Right lobe of liver (tissue), 6 donors: Measurements from ENCODE around the gene POLR1H. TPM values are rescaled to one million over a fixed set of nuclear protein-coding genes. Genes with fewer than 3 reads are reported as not detected.

Source experiments
- ATAC-seq, 4 donors: fragments of 200-7000 bp; cut with Tn5 transposase; one replicate each; pipeline ENCODE4 v1.9.1; 2020; ENCODE audit warnings: mild to moderate bottlenecking in 4 of 4, moderate library complexity in 4 of 4
- DNase-seq, 3 donors: peaks; one replicate each; pipeline ENCODE4 v3.0.0-alpha.2; 2020
- H3K27ac ChIP-seq, 3 donors: fragments of 200-600 bp; one replicate each; pipeline ENCODE4 v1.8.0; 2022
- H3K27me3 ChIP-seq, 2 donors: fragments of 200-600 bp; one replicate each; pipeline ENCODE4 v1.8.0; 2022
- H3K36me3 ChIP-seq, 4 donors: fragments of 200-600 bp; sonication (generic) in 1 of 4; one replicate each; pipeline versions ENCODE4 v1.5.1 to v1.8.0; 2017 to 2022; ENCODE audit warnings: control low read depth in 1 of 4
- H3K4me1 ChIP-seq, 4 donors: fragments of 200-600 bp; sonication (generic) in 1 of 4; one replicate each; pipeline versions ENCODE4 v1.5.1 to v1.8.0; 2017 to 2022; ENCODE audit warnings: control low read depth in 1 of 4
- H3K4me3 ChIP-seq, 3 donors: fragments of 200-600 bp; one replicate each; pipeline ENCODE4 v1.8.0; 2022
- H3K9me3 ChIP-seq, 4 donors: fragments of 200-600 bp; sonication (generic) in 1 of 4; one replicate each; pipeline versions ENCODE4 v1.5.1 to v1.8.0; 2017 to 2022; ENCODE audit warnings: control low read depth in 1 of 4
- POLR2A ChIP-seq: fragments of 450-650 bp; IDR thresholded peaks from one replicate; pipeline ENCODE4 v1.6.1; 2017; ENCODE audit warnings: antibody characterized with exemption, mild to moderate bottlenecking
- WGBS: methylation state at CpG from one replicate; pipeline ENCODE4 v1.1.6; 2018; ENCODE audit warnings: low coverage, low lambda C conversion rate; ENCODE audit not compliant: insufficient coverage; ENCODE audit errors: missing lambda C conversion rate; 5-methylcytosine and 5-hydroxymethylcytosine counted together
- intact Hi-C, 2 donors: fragments of 100-400 bp; cut with DNase I; formaldehyde crosslinking; loops; one replicate each; pipeline versions ENCODE4 v1.11.2 to v1.14.1; 2022
- total RNA-seq, 6 experiments: library from RNA; depleted of rRNA in 2 of 6; stranded (reverse); fragments of >200 nt in 2 of 6; fragmentation: NEBNext Ultra II Directional in 3 of 6; extraction: Animal tissue kit (Norgen Biotek cat#: 25700) in 3 of 6; gene quantifications; one replicate each; pipeline versions ENCODE4 v1.1.0 to v1.2.4, GENCODE V29; 2016 to 2023
- TF ChIP-seq, protein P1 (sequence below), 4 donors: fragments of 200-600 bp in 3 of 4; fragments of 450-650 bp in 1 of 4; IDR thresholded peaks; one replicate each; pipeline versions ENCODE4 v1.5.1 to v1.8.0; 2016 to 2022; ENCODE audit warnings: antibody characterized with exemption in 4 of 4, mild to moderate bottlenecking in 2 of 4
- donor health status: DM: no; HTN: yes; CAD: no.
- donor health status: DM: no; HTN: no; CAD: no.
- donor health status: DM: no; HTN: no; CAD: no.
- donor health status: DM: no; HTN: yes; CAD: no.
- donor health status: DM: no; HTN: yes; CAD: no.

Gene POLR1H
- total RNA-seq, 6 experiments from 2014 or later = 9.4 to 17.8 (median 11.2) TPM

DNA sequence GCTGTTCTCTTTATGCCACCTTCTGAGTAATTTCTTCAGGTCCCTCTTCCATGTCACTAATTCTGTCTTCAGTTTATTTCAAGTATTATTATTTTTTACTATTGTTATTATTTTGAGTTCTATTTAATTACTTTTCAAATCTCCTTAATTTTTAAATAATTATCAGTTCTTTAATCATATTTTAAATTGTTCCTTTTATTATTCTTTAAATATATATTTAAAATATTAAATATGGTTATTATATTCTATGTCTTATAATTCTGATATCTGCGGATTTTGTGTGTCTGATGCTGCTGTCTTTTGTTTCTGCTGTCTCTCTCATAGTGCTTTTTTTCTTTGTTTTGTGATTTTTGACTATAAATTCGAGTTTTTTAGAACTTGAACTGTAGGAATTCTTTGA is 2.2 kb downstream of the POLR1H start:
- TF ChIP-seq, protein P1, sequence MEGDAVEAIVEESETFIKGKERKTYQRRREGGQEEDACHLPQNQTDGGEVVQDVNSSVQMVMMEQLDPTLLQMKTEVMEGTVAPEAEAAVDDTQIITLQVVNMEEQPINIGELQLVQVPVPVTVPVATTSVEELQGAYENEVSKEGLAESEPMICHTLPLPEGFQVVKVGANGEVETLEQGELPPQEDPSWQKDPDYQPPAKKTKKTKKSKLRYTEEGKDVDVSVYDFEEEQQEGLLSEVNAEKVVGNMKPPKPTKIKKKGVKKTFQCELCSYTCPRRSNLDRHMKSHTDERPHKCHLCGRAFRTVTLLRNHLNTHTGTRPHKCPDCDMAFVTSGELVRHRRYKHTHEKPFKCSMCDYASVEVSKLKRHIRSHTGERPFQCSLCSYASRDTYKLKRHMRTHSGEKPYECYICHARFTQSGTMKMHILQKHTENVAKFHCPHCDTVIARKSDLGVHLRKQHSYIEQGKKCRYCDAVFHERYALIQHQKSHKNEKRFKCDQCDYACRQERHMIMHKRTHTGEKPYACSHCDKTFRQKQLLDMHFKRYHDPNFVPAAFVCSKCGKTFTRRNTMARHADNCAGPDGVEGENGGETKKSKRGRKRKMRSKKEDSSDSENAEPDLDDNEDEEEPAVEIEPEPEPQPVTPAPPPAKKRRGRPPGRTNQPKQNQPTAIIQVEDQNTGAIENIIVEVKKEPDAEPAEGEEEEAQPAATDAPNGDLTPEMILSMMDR (IDR thresholded peaks at IDR 0.05) = no peak
- no peak for TF ChIP-seq POLR2A
- Histone ChIP-seq H3K4me1 (peaks cover 0 to 20% (median 7%) of the 10 kb centered on the region in 4 donors), H3K36me3 (peaks cover 0 to 3% (median 0%) of the 10 kb centered on the region in 4 donors), H3K4me3 (no peak overlapping the region), H3K27ac (no peak overlapping the region), H3K27me3 (no peaks in the 10 kb centered on the region), H3K9me3 (no peaks in the 10 kb centered on the region)
- ATAC-seq = no peak
- DNase-seq = no peak
- intact Hi-C loops = no loop called here
- WGBS = 82% methylated on average over 2 of the region's 2 CpGs

DNA sequence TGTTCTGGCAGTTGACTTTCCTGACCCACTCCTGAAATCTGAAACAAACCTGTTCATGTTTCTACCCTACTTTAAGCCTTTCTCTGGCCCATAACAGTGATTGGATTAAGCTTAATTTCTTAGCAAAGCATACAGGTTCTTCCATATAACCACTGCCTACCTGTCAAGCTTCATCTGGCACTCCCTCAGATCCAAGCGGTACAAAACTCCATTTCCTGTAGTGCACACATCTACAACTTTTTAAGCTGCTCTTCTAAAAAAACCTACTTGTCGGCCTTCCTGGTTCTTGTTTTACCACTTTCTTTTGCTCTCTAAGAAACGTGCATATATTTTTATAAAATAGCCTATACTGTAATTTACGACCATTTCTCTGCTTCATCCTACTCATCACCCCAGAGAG is 5.0 kb downstream of the POLR1H start:
- intact Hi-C loops = no loop called here
- Histone ChIP-seq H3K36me3 (peaks cover 0 to 3% (median 0%) of the 10 kb centered on the region in 4 donors), H3K9me3 (no peaks in the 10 kb centered on the region), H3K27ac (peak overlapping the region; percentile 13 to 83 (median 72)), H3K4me3 (peak overlapping the region; percentile 44 to 79 (median 74)), H3K4me1 (peaks cover 0 to 19% (median 4%) of the 10 kb centered on the region in 4 donors), H3K27me3 (no peaks in the 10 kb centered on the region)
- TF ChIP-seq, protein P1 (IDR thresholded peaks at IDR 0.05) = no peak
- no peak for TF ChIP-seq POLR2A
- DNase-seq = no peak
- no peak for ATAC-seq
- 13% methylated on average over 4 of the region's 4 CpGs for WGBS

GRCh38 chr6:30066577-30067459 is 5.8 kb downstream of the POLR1H start, which contains the start of gene PPP1R11:
PPP1R11 (plus strand) TSS chr6:30067198; CDS start chr6:30067411, 213 bp downstream.
- Histone ChIP-seq H3K9me3 (no peaks in the 10 kb centered on the region), H3K27me3 (no peaks in the 10 kb centered on the region), H3K27ac (peak within 1 kb of the TSS; percentile 67 to 83 (median 72)), H3K4me1 (peaks cover 0 to 22% (median 4%) of the 10 kb centered on the region in 4 donors), H3K4me3 (peak within 1 kb of the TSS; percentile 63 to 79 (median 74)), H3K36me3 (peaks cover 0 to 3% (median 0%) of the 10 kb centered on the region in 4 donors)
- intact Hi-C loops = no loop called here
- WGBS = under 1% methylated on average over 40 of the region's 46 CpGs
- DNase-seq (peak; percentile 98 to 99 (median 99)), ATAC-seq (peak; percentile 97 to 100 (median 98))
- TF ChIP-seq, protein P1 (IDR thresholded peaks at IDR 0.05) = no peak
- TF ChIP-seq POLR2A = peak; percentile 85

DNA sequence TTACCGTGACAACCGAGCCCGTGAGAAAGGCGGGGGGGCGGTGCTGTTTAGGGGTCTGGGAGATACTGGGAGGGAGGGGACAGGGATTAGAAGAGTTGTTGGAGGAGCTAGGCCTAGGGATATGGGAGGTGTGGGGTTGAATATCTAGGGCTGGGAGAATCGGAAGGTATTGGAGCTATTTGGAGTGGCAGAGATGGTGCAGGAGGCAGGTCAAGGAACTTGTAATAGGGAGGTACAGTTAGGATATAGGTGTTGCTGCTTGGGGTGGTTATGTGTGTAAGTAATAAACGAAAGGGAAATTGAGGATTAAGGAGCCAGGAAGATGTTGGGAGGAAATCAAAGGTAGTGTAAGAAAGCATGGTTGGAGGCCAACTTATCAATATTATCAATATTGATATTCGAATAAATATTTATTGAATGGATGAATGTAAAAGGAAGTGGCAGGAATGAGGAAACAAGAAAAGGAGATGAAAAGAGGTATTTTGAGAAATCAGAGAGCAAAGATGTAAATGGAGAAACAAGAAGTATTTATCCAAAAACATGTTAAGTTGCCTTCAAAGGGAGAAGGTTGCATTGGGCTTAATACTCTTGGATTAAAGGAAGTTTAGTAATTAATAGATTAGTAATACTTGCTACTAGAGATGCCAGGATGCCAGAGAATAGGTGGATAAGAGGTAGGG is 6.5 kb downstream of the POLR1H start:
- peaks cover 0 to 3% (median 0%) of the 10 kb centered on the region in 4 donors for H3K36me3 ChIP-seq
- ATAC-seq = no peak
- H3K4me3 ChIP-seq = peak overlapping the region; percentile 63 to 79 (median 74)
- intact Hi-C loops = no loop called here
- WGBS = 8% methylated on average over 8 of the region's 8 CpGs
- no peak for DNase-seq
- peak overlapping the region; percentile 67 to 72 (median 68) for H3K27ac ChIP-seq
- no peaks in the 10 kb centered on the region for H3K9me3 ChIP-seq
- peaks cover 0 to 22% (median 4%) of the 10 kb centered on the region in 4 donors for H3K4me1 ChIP-seq
- no peaks in the 10 kb centered on the region for H3K27me3 ChIP-seq
- no peak for TF ChIP-seq POLR2A
- TF ChIP-seq, protein P1 (IDR thresholded peaks at IDR 0.05) = no peak
